GM12801 (cell line): Measurements from ENCODE around the gene GRHL3.

Experiments
- TF ChIP-seq, protein P1 (sequence below): IDR thresholded peaks from one replicate; pipeline ENCODE4 v1.5.1; 2011; ENCODE audit warnings: control low read depth; ENCODE audit not compliant: insufficient read length; ENCODE audit errors: extremely low read depth

Gene GRHL3

DNA sequence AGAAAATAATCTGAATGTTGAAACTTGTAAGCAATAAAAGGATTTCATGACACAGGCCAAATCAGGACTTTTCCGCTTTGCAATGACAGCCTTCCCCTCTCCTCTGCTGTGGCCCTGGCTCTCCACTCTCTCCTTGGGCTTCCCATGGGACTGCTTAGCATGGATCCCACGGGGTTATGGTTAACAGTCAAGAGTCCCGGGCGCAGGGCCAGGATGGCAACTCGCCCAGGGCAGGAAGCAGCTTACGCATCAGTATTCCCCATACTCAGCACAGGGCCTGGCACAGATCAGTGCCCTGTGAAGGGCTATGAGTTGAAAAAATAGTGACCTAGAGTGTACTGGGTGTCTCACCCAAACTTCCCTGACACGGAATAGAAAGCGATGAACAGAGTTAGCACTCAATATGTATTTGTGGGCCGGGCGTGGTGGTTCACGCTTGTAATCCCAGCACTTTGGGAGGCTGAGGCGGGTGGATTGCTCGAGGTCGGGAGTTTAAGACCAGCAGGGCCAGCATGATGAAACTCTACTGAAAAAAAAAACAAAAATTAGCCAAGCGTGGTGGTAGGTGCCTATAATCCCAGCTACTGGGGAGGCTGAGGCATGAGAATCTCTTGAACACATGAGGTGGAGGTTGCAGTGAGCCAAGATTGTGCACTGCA is 29.1 kb upstream of the GRHL3 start:
- TF ChIP-seq, protein P1, sequence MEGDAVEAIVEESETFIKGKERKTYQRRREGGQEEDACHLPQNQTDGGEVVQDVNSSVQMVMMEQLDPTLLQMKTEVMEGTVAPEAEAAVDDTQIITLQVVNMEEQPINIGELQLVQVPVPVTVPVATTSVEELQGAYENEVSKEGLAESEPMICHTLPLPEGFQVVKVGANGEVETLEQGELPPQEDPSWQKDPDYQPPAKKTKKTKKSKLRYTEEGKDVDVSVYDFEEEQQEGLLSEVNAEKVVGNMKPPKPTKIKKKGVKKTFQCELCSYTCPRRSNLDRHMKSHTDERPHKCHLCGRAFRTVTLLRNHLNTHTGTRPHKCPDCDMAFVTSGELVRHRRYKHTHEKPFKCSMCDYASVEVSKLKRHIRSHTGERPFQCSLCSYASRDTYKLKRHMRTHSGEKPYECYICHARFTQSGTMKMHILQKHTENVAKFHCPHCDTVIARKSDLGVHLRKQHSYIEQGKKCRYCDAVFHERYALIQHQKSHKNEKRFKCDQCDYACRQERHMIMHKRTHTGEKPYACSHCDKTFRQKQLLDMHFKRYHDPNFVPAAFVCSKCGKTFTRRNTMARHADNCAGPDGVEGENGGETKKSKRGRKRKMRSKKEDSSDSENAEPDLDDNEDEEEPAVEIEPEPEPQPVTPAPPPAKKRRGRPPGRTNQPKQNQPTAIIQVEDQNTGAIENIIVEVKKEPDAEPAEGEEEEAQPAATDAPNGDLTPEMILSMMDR: no peak

DNA sequence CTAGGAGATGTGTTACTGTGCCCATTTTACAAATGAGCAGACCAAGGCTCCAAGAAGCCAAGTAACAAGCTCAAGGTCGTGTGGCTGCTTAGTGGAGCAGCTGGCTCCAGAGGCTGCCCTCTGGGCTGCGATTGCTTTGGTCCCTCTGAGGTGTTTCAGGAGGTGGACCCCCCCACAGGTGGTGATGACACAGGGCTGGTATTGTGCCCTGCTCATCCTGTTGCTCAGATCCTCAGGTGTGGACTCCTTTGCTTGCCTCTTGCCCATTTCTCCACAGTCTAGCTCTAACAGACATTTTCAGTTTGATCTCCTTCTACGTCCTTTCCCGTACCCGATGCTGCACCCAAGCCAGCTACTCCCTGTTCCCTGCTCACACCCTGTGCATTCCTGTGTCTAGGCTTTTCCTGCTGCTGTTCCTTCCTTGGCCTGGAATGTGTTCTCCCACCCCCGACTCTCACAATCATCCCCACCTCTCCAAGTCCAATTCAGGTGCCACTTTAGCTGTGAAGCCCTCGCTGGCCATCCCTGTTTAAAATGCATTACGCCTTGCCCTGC is 28.1 kb upstream of the GRHL3 start:
- TF ChIP-seq, protein P1: no peak

DNA sequence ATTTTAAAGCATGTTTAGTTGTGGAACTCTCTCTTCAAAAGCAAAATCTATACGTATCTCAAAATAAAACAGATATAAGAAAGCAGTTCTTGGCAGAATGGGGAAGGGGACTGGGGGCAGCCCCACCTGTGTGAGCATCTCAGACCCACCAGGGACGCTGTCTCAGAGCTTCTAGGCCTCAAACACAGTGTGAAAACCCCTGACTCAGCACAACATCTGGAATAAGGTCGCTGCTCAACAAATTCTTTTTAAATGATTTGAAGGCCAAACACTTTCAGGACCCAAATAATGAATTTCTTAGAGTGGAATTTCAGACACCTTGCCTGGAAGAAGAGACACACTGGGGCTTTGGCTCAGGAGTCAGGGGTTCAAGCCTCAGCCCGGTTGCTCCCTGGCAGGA is 27.1 kb upstream of the GRHL3 start:
- TF ChIP-seq, protein P1: no peak

DNA sequence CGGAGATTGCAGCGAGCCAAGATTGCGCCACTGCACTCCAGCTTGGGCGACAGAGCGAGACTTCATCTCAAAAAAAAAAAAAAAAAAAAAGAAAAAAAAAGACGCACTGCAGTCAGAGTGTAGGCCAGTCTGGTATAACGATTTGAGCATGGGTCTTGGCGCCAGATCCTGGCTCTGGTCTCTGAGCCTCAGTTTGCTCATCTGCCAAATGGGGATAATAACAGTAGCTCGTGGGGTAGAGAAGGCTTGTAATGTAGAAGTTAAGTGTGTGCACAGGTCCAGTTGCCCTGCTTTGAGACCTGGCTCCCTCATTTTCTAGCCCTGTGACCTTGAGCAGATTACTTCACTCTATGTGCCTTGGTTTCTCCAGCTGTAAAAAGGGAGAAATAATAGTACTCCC is 26.3 kb upstream of the GRHL3 start:
- TF ChIP-seq, protein P1: no peak

DNA sequence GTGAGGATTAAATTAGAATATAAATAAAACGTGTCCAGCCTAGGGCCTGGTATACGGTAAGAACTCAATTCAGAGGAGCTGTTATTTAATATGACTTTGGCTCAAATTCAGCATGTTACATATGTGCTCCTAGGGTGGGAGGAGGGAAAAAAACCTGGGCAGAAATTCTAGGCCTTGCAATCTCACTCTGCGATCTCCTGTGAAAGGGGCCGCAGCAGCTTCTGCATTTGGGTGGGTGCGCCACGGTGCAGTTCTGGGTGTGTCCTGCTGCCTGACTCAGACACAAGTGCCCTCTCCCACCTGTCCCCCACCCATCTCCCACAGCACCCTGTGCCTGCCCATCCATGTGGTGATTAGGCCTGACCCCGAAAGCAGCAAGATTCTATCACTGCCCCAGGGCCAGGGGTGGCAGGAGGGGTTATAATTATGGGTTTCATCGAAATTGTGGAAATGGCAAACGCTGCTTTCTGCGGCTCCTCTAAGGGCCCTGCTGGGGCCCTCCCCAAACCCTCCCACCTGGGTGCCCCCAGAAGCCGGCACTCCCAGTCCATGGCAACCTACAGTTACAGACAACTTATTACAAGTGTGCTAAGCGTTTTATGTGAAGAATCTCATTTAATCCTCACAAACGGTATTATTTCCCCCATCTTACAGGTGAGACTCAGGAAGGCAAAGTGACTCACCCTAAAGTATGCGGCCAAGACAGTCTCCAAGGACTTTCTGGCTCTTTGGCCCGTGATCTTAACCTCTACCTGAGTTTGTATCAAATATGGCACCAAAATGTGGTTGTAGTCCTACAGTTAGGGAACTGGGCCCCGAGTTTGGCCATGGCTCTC is 25.5 kb upstream of the GRHL3 start:
- TF ChIP-seq, protein P1: no peak

DNA sequence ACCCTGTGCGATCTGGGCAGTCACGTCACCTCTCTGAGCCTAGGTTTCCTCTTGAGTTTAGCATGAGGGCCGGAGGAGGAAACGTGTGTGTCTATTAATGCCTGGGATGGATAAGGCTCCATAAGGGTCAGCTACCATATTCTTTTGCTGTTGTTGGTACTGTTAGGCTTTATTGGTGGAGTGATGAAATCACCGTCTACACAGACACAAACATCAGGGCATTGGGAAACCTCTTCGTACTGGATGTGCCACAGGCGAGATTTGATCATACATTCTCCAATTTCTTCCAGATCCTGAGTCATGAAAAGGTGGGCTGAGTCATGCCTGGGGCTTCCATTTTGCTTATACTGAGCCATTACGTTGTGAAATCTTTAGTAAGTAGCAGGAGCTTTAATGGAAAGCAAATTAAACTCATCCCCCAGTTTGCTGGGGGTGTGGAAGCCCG is 24.9 kb upstream of the GRHL3 start:
- TF ChIP-seq, protein P1: no peak

DNA sequence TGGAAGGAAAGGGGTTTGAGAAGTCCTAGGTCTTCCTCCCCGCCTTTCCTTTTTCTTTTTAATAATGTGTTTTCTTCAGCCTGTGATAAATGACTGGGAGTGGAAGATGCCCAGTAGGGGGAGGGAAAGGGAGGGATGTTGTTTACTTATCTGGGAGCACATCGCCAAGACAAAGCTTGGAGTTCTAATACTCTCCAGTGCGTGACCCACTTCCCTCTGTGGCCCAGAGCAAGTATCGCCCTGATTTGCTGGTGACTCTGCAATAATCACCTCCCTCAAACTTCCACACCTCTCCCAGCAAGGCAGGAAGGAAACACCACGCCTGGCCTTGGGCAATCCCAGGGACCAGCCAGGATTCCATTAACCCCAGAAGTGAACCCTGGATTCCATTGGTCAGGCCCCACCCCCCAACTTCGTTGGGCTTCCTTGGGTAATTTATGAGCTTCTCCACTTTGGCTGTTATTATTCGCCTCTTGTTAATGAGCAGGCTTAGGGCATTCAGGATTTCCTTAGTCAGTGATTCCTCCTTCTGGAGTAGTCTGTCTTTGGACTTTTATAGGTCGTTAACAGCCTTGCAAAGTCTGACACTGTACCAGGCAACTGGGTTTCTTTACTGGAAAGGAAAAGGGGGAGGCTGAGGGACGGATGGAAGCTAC is 24.3 kb upstream of the GRHL3 start:
- TF ChIP-seq, protein P1: no peak
